ENCODE results near the gene TNFAIP1. TPM values are rescaled to one million over a fixed set of nuclear protein-coding genes. Genes with fewer than 3 reads are reported as not detected.

Gene TNFAIP1
- total RNA-seq, 2 donors from 2014 or later = 28.1 to 47.6 TPM

- Histone ChIP-seq H3K9me3 (no peaks in the 10 kb centered on the region), H3K4me3 (no peak overlapping the region), H3K4me1 (peaks cover 0 to 46% of the 10 kb centered on the region in 2 donors), H3K27ac (no peak overlapping the region), H3K36me3 (peaks cover 53% of the 10 kb centered on the region), H3K27me3 (no peaks in the 10 kb centered on the region)
- TF ChIP-seq CTCF (IDR thresholded peaks at IDR 0.05) = no peak
- DNase-seq (ENCODE audit: low spot score) = no peak
Observed at GRCh38 chr17:28339431-28339830, 3.9 kb downstream of the TNFAIP1 start.

GRCh38 chr17:28340374-28340773 is 4.8 kb downstream of the TNFAIP1 start:
- Histone ChIP-seq H3K4me1 (peaks cover 0 to 51% of the 10 kb centered on the region in 2 donors), H3K27ac (no peak overlapping the region), H3K4me3 (no peak overlapping the region), H3K36me3 (peaks cover 59% of the 10 kb centered on the region), H3K27me3 (no peaks in the 10 kb centered on the region), H3K9me3 (no peaks in the 10 kb centered on the region)
- no peak for TF ChIP-seq CTCF (IDR thresholded peaks at IDR 0.05)
- DNase-seq (ENCODE audit: low spot score) = no peak

GRCh38 chr17:28341516-28341915 is 6.0 kb downstream of the TNFAIP1 start:
- no peaks in the 10 kb centered on the region for H3K27me3 ChIP-seq
- H3K4me1 ChIP-seq = peaks cover 0 to 56% of the 10 kb centered on the region in 2 donors
- H3K9me3 ChIP-seq = no peaks in the 10 kb centered on the region
- H3K4me3 ChIP-seq = no peak overlapping the region
- TF ChIP-seq CTCF (IDR thresholded peaks at IDR 0.05) = no peak
- DNase-seq (ENCODE audit: low spot score) = no peak
- H3K36me3 ChIP-seq = peaks cover 69% of the 10 kb centered on the region
- no peak overlapping the region for H3K27ac ChIP-seq

GRCh38 chr17:28342313-28342712 is 6.8 kb downstream of the TNFAIP1 start:
- H3K36me3 ChIP-seq = peaks cover 76% of the 10 kb centered on the region

GRCh38 chr17:28343491-28343932 is 8.0 kb downstream of the TNFAIP1 start:
- no peaks in the 10 kb centered on the region for H3K9me3 ChIP-seq
- H3K27ac ChIP-seq = no peak overlapping the region
- peaks cover 0 to 50% of the 10 kb centered on the region in 2 donors for H3K4me1 ChIP-seq
- H3K36me3 ChIP-seq = peaks cover 88% of the 10 kb centered on the region
- H3K4me3 ChIP-seq = no peak overlapping the region
- no peaks in the 10 kb centered on the region for H3K27me3 ChIP-seq
- no peak for TF ChIP-seq CTCF (IDR thresholded peaks at IDR 0.05)
- DNase-seq (ENCODE audit: low spot score) = no peak

More at GRCh38 chr17:28342313-28342712, 6.8 kb downstream of the TNFAIP1 start:
- TF ChIP-seq CTCF (IDR thresholded peaks at IDR 0.05) = no peak
- H3K4me1 ChIP-seq = peaks cover 0 to 56% of the 10 kb centered on the region in 2 donors
- H3K27ac ChIP-seq = no peak overlapping the region
- DNase-seq (ENCODE audit: low spot score) = no peak
- no peak overlapping the region for H3K4me3 ChIP-seq
- no peaks in the 10 kb centered on the region for H3K27me3 ChIP-seq
- H3K9me3 ChIP-seq = no peaks in the 10 kb centered on the region

- Histone ChIP-seq H3K27me3 (no peaks in the 10 kb centered on the region), H3K4me3 (no peak overlapping the region), H3K9me3 (no peaks in the 10 kb centered on the region), H3K27ac (no peak overlapping the region), H3K36me3 (peaks cover 93% of the 10 kb centered on the region), H3K4me1 (peaks cover 0 to 46% of the 10 kb centered on the region in 2 donors)
- no peak for TF ChIP-seq CTCF (IDR thresholded peaks at IDR 0.05)
- DNase-seq (ENCODE audit: low spot score) = no peak
Observed at GRCh38 chr17:28344011-28344410, 8.4 kb downstream of the TNFAIP1 start.
